ENCODE data around the gene ALDH1A3.

ALDH1A3 gene

GRCh38 chr15:100926258-100926657, 46.6 kb downstream of the ALDH1A3 start:
- no peaks in the 10 kb centered on the region for H3K9me3 ChIP-seq
- no peak overlapping the region for H3K4me3 ChIP-seq (ENCODE audit: low read depth in 1 of 2, low read length in 1 of 2)
- H3K4me1 ChIP-seq (ENCODE audit: control insufficient read depth in 1 of 2, insufficient read depth in 1 of 2, low read depth in 1 of 2, low read length in 1 of 2), result peaks cover 22 to 23% of the 10 kb centered on the region in 2 experiments
- no peak for TF ChIP-seq CTCF (IDR thresholded peaks at IDR 0.05)
- peaks cover 56% of the 10 kb centered on the region for H3K36me3 ChIP-seq
- no peak overlapping the region for H3K27ac ChIP-seq
- no peaks in the 10 kb centered on the region for H3K27me3 ChIP-seq

- peaks cover 56% of the 10 kb centered on the region for H3K36me3 ChIP-seq
- no peaks in the 10 kb centered on the region for H3K27me3 ChIP-seq
- H3K27ac ChIP-seq, result no peak overlapping the region
- H3K4me1 ChIP-seq (ENCODE audit: control insufficient read depth in 1 of 2, insufficient read depth in 1 of 2, low read depth in 1 of 2, low read length in 1 of 2), result peaks cover 21% of the 10 kb centered on the region in 2 experiments
- no peak for TF ChIP-seq CTCF (IDR thresholded peaks at IDR 0.05)
- H3K4me3 ChIP-seq (ENCODE audit: low read depth in 1 of 2, low read length in 1 of 2), result no peak overlapping the region
- H3K9me3 ChIP-seq, result no peaks in the 10 kb centered on the region
Observed at GRCh38 chr15:100926971-100927756, 47.5 kb downstream of the ALDH1A3 start.

GRCh38 chr15:100928632-100929280, 49.1 kb downstream of the ALDH1A3 start:
- Histone ChIP-seq H3K9me3 (no peaks in the 10 kb centered on the region), H3K4me1 (ENCODE audit: control insufficient read depth in 1 of 2, insufficient read depth in 1 of 2, low read depth in 1 of 2, low read length in 1 of 2) (peaks cover 23 to 24% of the 10 kb centered on the region in 2 experiments), H3K4me3 (ENCODE audit: low read depth in 1 of 2, low read length in 1 of 2) (no peak overlapping the region), H3K27ac (no peak overlapping the region), H3K27me3 (no peaks in the 10 kb centered on the region), H3K36me3 (peaks cover 56% of the 10 kb centered on the region)
- TF ChIP-seq CTCF (IDR thresholded peaks at IDR 0.05), result no peak

GRCh38 chr15:100929641-100930042, 50.0 kb downstream of the ALDH1A3 start:
- TF ChIP-seq CTCF (IDR thresholded peaks at IDR 0.05), result no peak
- Histone ChIP-seq H3K4me3 (ENCODE audit: low read depth in 1 of 2, low read length in 1 of 2) (no peak overlapping the region), H3K9me3 (no peaks in the 10 kb centered on the region), H3K27me3 (no peaks in the 10 kb centered on the region), H3K36me3 (peaks cover 51% of the 10 kb centered on the region), H3K4me1 (ENCODE audit: control insufficient read depth in 1 of 2, insufficient read depth in 1 of 2, low read depth in 1 of 2, low read length in 1 of 2) (peaks cover 32 to 33% of the 10 kb centered on the region in 2 experiments), H3K27ac (peak overlapping the region; percentile 24)

GRCh38 chr15:100930306-100930848, 50.7 kb downstream of the ALDH1A3 start:
- no peaks in the 10 kb centered on the region for H3K9me3 ChIP-seq
- no peaks in the 10 kb centered on the region for H3K27me3 ChIP-seq
- H3K4me3 ChIP-seq (ENCODE audit: low read depth in 1 of 2, low read length in 1 of 2), result no peak overlapping the region
- TF ChIP-seq CTCF (IDR thresholded peaks at IDR 0.05), result no peak
- H3K4me1 ChIP-seq (ENCODE audit: control insufficient read depth in 1 of 2, insufficient read depth in 1 of 2, low read depth in 1 of 2, low read length in 1 of 2), result peaks cover 39 to 40% of the 10 kb centered on the region in 2 experiments
- peak overlapping the region; percentile 82 for H3K27ac ChIP-seq
- H3K36me3 ChIP-seq, result peaks cover 46% of the 10 kb centered on the region
